Measurements from ENCODE around the gene DDX19B. TPM values are rescaled to one million over a fixed set of nuclear protein-coding genes. Genes with fewer than 3 reads are reported as not detected.
"Not testable (repeated sequence)": the region's sequence is repeated elsewhere in the genome, so short reads cannot be mapped to it uniquely, and the experiment has no call there.

DDX19B gene
- total and polyA plus RNA-seq, 2 donors from 2014 or later, result 25.6 to 33.4 TPM

DNA sequence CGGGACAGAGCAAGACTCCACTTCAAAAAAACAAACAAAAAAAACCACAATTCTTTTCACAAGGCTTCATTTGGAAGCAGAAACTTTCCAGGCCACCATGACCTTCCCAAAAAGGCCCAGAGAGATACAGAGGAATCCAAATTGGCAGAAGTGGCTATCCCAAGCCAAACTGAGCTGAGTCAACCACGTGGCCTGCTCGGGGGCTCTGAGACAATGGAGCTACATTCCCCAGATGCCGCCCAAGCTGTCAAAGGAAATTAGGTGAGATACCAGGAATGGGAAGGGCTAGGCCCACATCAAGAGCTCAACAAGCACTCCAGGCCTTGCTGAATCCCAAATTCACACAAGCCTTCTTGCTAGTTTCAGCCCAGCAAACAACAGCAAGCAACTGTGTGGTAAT, 41.6 kb upstream of the DDX19B start:
- TF ChIP-seq, protein P1, sequence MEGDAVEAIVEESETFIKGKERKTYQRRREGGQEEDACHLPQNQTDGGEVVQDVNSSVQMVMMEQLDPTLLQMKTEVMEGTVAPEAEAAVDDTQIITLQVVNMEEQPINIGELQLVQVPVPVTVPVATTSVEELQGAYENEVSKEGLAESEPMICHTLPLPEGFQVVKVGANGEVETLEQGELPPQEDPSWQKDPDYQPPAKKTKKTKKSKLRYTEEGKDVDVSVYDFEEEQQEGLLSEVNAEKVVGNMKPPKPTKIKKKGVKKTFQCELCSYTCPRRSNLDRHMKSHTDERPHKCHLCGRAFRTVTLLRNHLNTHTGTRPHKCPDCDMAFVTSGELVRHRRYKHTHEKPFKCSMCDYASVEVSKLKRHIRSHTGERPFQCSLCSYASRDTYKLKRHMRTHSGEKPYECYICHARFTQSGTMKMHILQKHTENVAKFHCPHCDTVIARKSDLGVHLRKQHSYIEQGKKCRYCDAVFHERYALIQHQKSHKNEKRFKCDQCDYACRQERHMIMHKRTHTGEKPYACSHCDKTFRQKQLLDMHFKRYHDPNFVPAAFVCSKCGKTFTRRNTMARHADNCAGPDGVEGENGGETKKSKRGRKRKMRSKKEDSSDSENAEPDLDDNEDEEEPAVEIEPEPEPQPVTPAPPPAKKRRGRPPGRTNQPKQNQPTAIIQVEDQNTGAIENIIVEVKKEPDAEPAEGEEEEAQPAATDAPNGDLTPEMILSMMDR (IDR thresholded peaks at IDR 0.05; ENCODE audit: borderline replicate concordance, extremely low read depth, insufficient read depth), result no peak
- Histone ChIP-seq H3K9ac (ENCODE audit: low read length in 3 of 3) (no peak overlapping the region), H3K27ac (ENCODE audit: low read depth in 2 of 2, low read length in 2 of 2) (no peak overlapping the region), H3K4me3 (ENCODE audit: low read length in 3 of 3) (no peak overlapping the region), H3K27me3 (ENCODE audit: control insufficient read depth, insufficient read depth, low read length) (no peaks in the 10 kb centered on the region), H3K36me3 (ENCODE audit: control insufficient read depth in 2 of 3, insufficient read depth in 3 of 3, low read length in 3 of 3) (peaks cover 5 to 70% (median 57%) of the 10 kb centered on the region in 3 donors), H3K9me3 (ENCODE audit: control insufficient read depth in 2 of 3, insufficient read depth in 1 of 3, low read length in 3 of 3) (no peaks in the 10 kb centered on the region), H3K4me1 (ENCODE audit: control insufficient read depth in 2 of 3, insufficient read depth in 2 of 3, low read depth in 1 of 3, low read length in 3 of 3) (no peaks in the 10 kb centered on the region)
- intact Hi-C loops (cut with DNase I), result no loop called here
- FAIRE-seq (no peak), DNase-seq (no peak)

DNA sequence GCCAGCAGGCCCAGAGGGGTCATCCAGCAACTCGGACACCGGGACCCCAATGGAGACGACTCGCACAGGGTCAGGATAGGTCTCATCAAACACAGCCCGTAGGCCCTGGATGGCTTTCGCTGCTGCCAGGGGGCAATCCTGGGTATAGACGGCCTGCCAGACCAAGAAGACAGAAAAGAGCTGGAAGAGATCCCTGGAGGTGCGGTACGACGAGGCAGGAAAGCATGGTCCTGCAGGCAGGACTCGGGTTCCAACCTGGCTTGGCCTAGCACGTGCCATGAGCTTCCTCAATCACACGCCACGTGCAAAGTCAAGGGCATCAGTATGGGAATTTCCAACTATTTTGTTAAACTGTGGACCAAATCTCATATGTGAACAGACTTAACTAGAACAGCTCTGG, 40.9 kb upstream of the DDX19B start:
- DNase-seq (no peak), FAIRE-seq (no peak)
- H3K27me3 ChIP-seq (ENCODE audit: control insufficient read depth, insufficient read depth, low read length), result no peaks in the 10 kb centered on the region
- no peak overlapping the region for H3K27ac ChIP-seq (ENCODE audit: low read depth in 2 of 2, low read length in 2 of 2)
- intact Hi-C loops (cut with DNase I), result no loop called here
- no peaks in the 10 kb centered on the region for H3K9me3 ChIP-seq (ENCODE audit: control insufficient read depth in 2 of 3, insufficient read depth in 1 of 3, low read length in 3 of 3)
- no peak overlapping the region for H3K9ac ChIP-seq (ENCODE audit: low read length in 3 of 3)
- H3K36me3 ChIP-seq (ENCODE audit: control insufficient read depth in 2 of 3, insufficient read depth in 3 of 3, low read length in 3 of 3), result peaks cover 6 to 68% (median 60%) of the 10 kb centered on the region in 3 donors
- H3K4me1 ChIP-seq (ENCODE audit: control insufficient read depth in 2 of 3, insufficient read depth in 2 of 3, low read depth in 1 of 3, low read length in 3 of 3), result no peaks in the 10 kb centered on the region
- no peak overlapping the region for H3K4me3 ChIP-seq (ENCODE audit: low read length in 3 of 3)
- TF ChIP-seq, protein P1 (IDR thresholded peaks at IDR 0.05; ENCODE audit: borderline replicate concordance, extremely low read depth, insufficient read depth), result no peak

DNA sequence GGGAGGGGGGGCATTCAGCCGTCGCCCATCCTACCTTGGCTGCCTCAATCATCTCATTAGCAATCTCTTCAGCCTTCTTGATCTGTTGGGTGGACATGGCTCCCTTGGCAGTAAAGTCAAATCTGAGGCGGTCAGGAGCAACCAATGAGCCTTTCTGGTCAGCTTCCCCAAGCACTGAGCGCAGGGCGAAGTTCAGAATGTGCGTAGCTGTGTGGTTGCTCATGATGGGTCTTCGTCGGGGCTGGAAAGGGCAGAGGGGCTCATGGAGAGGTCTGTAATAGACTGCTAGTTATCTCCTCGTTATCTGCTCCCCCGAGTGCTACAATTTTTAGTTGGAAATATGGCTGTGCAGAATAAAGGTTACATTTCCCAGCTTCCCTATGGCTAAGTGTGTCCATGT, 40.0 kb upstream of the DDX19B start:
- H3K9me3 ChIP-seq (ENCODE audit: control insufficient read depth in 2 of 3, insufficient read depth in 1 of 3, low read length in 3 of 3), result no peaks in the 10 kb centered on the region
- H3K36me3 ChIP-seq (ENCODE audit: control insufficient read depth in 2 of 3, insufficient read depth in 3 of 3, low read length in 3 of 3), result peaks cover 7 to 68% (median 51%) of the 10 kb centered on the region in 3 donors
- TF ChIP-seq, protein P1 (IDR thresholded peaks at IDR 0.05; ENCODE audit: borderline replicate concordance, extremely low read depth, insufficient read depth), result no peak
- DNase-seq (no peak), FAIRE-seq (no peak)
- H3K4me1 ChIP-seq (ENCODE audit: control insufficient read depth in 2 of 3, insufficient read depth in 2 of 3, low read depth in 1 of 3, low read length in 3 of 3), result no peaks in the 10 kb centered on the region
- intact Hi-C loops (cut with DNase I), result no loop called here
- H3K9ac ChIP-seq (ENCODE audit: low read length in 3 of 3), result no peak overlapping the region
- no peaks in the 10 kb centered on the region for H3K27me3 ChIP-seq (ENCODE audit: control insufficient read depth, insufficient read depth, low read length)
- H3K27ac ChIP-seq (ENCODE audit: low read depth in 2 of 2, low read length in 2 of 2), result no peak overlapping the region
- no peak overlapping the region for H3K4me3 ChIP-seq (ENCODE audit: low read length in 3 of 3)

DNA sequence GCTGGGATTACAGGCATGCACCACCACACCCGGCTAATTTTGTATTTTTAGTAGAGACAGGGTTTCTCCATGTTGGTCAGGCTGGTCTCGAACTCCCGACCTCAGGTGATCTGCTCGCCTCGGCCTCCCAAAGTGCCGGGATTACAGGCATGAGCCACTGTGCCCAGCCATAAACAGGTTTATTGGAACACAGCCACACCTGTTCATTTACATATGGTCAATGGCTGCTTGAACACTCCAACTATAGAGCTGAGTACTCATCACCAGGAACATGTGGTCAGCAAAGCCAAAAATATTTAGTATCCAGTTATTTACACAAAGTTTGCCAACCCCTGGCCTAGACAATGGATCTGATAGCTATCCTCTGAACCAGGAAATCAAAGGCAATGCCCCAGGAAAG, 39.1 kb upstream of the DDX19B start:
- FAIRE-seq, result not testable (repeated sequence)

More for the DNA sequence above, 39.1 kb upstream of the DDX19B start:
- H3K4me1 ChIP-seq (ENCODE audit: control insufficient read depth in 2 of 3, insufficient read depth in 2 of 3, low read depth in 1 of 3, low read length in 3 of 3); intact Hi-C loops (cut with DNase I); H3K27me3 ChIP-seq (ENCODE audit: control insufficient read depth, insufficient read depth, low read length); H3K9me3 ChIP-seq (ENCODE audit: control insufficient read depth in 2 of 3, insufficient read depth in 1 of 3, low read length in 3 of 3); DNase-seq; H3K27ac ChIP-seq (ENCODE audit: low read depth in 2 of 2, low read length in 2 of 2); H3K4me3 ChIP-seq (ENCODE audit: low read length in 3 of 3); H3K9ac ChIP-seq (ENCODE audit: low read length in 3 of 3): not testable (repeated sequence)
- H3K36me3 ChIP-seq (ENCODE audit: control insufficient read depth in 2 of 3, insufficient read depth in 3 of 3, low read length in 3 of 3), result peaks cover 7 to 67% (median 47%) of the 10 kb centered on the region in 3 donors

All from kidney (tissue), 14 donors.